ENCODE measurements around the gene SIK3.

The SIK3 gene

DNA sequence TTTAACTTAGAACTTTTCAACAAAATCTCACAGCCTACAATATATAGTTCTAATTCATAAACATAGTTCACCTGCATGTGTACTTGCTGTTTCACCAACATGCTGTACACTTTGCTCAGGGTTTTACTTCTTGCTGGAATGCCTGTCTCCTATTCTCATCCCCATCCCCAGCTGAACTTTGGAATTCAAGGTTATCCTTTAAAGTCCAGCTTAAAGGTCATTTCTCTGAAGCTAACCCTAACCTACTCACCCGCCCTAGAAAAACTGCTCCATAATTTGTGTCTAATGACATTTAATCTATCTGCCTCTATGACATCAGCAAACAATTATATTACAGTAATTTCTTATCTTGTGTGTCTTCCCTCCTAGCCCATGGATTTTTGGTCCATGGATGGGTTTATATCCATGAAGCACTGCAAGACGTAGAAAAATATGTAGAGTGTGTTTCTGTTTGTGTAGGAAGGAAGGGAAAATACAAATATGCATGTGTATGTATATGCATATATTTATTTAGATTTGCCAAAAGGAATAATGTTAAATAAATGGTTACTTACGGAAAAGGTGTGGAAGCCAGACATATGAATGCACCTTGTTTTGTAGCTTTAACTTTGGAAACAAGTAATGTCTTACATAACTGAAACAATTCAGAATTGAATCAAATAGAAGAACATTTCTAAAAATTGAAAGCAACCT lies 161.3 kb downstream of the SIK3 start:
- no peaks in the 10 kb centered on the region for H3K9me3 ChIP-seq (ENCODE audit: control insufficient read depth, insufficient read depth, low read length)
- peaks cover 3% of the 10 kb centered on the region; the same call in 1 of the 2 replicates for H3K36me3 ChIP-seq (ENCODE audit: control insufficient read depth, insufficient read depth, low read length)
- H3K9ac ChIP-seq (ENCODE audit: low read depth, low read length) = no peak overlapping the region
- H3K27me3 ChIP-seq (ENCODE audit: control insufficient read depth, insufficient read depth, low read length) = no peaks in the 10 kb centered on the region
- H3K4me3 ChIP-seq (ENCODE audit: low read depth, low read length) = no peak overlapping the region
- no peak overlapping the region for H3K27ac ChIP-seq (ENCODE audit: low read depth, low read length)
- H3K4me1 ChIP-seq (ENCODE audit: control insufficient read depth, insufficient read depth, low read length) = 0 out of 2 replicates have a peak, but pooled peaks cover under 1% of the 10 kb centered on the region

- no peak overlapping the region for H3K9ac ChIP-seq (ENCODE audit: low read depth, low read length)
- H3K4me1 ChIP-seq (ENCODE audit: control insufficient read depth, insufficient read depth, low read length) = peaks cover 11% of the 10 kb centered on the region
- H3K36me3 ChIP-seq (ENCODE audit: control insufficient read depth, insufficient read depth, low read length) = peaks cover 3% of the 10 kb centered on the region; the same call in 1 of the 2 replicates
- no peak overlapping the region for H3K4me3 ChIP-seq (ENCODE audit: low read depth, low read length)
- H3K27ac ChIP-seq (ENCODE audit: low read depth, low read length) = no peak overlapping the region
- H3K9me3 ChIP-seq (ENCODE audit: control insufficient read depth, insufficient read depth, low read length) = no peaks in the 10 kb centered on the region
- H3K27me3 ChIP-seq (ENCODE audit: control insufficient read depth, insufficient read depth, low read length) = no peaks in the 10 kb centered on the region
These were observed 162.7 kb downstream of the SIK3 start for GRCh38 chr11:116935514-116935913.

DNA sequence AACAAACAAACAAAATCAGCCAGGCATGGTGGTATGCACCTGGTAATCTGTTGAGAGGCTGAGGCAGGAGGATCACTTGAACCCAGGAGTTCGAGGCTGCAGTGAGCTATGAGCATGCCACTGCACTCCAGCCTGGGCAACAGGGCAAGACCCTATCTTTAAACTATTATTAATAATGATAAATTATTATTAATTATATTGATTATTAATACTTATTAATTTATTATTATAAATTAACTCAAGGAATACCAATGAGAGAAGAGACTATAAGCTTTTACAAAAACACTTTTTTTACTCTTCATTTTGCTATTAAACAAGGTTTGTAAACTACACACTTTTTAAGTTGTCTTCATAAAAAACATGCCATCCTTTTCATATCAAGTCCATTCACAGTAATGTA lies 163.1 kb downstream of the SIK3 start:
- no peaks in the 10 kb centered on the region for H3K9me3 ChIP-seq (ENCODE audit: control insufficient read depth, insufficient read depth, low read length)
- no peak overlapping the region for H3K27ac ChIP-seq (ENCODE audit: low read depth, low read length)
- H3K27me3 ChIP-seq (ENCODE audit: control insufficient read depth, insufficient read depth, low read length) = no peaks in the 10 kb centered on the region
- H3K9ac ChIP-seq (ENCODE audit: low read depth, low read length) = no peak overlapping the region
- H3K4me3 ChIP-seq (ENCODE audit: low read depth, low read length) = no peak overlapping the region
- H3K36me3 ChIP-seq (ENCODE audit: control insufficient read depth, insufficient read depth, low read length) = peaks cover 3% of the 10 kb centered on the region; the same call in 1 of the 2 replicates
- peaks cover 15% of the 10 kb centered on the region for H3K4me1 ChIP-seq (ENCODE audit: control insufficient read depth, insufficient read depth, low read length)

DNA sequence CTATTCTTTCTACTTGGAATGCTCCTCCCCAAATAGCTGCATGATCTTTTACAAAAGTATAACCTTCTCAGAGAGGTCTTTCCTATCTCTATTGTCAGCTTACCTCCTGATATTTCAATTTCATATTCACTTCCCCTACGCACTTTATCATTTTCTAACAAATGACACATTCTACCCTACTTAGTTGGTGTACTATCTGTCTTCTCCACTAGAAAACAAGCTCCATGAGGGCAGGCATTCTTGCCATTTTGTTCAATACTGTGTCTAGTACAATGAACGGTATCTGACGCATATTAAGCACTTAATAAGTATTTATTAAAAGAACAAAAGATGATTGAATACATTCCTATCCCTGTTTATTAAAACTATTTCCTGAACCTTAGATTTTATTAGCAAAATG lies 164.3 kb downstream of the SIK3 start:
- H3K9ac ChIP-seq (ENCODE audit: low read depth, low read length) = no peak overlapping the region
- H3K4me1 ChIP-seq (ENCODE audit: control insufficient read depth, insufficient read depth, low read length) = peaks cover 18% of the 10 kb centered on the region
- peaks cover 3% of the 10 kb centered on the region; the same call in 1 of the 2 replicates for H3K36me3 ChIP-seq (ENCODE audit: control insufficient read depth, insufficient read depth, low read length)
- no peak overlapping the region for H3K4me3 ChIP-seq (ENCODE audit: low read depth, low read length)
- H3K9me3 ChIP-seq (ENCODE audit: control insufficient read depth, insufficient read depth, low read length) = no peaks in the 10 kb centered on the region
- no peak overlapping the region for H3K27ac ChIP-seq (ENCODE audit: low read depth, low read length)
- H3K27me3 ChIP-seq (ENCODE audit: control insufficient read depth, insufficient read depth, low read length) = no peaks in the 10 kb centered on the region

DNA sequence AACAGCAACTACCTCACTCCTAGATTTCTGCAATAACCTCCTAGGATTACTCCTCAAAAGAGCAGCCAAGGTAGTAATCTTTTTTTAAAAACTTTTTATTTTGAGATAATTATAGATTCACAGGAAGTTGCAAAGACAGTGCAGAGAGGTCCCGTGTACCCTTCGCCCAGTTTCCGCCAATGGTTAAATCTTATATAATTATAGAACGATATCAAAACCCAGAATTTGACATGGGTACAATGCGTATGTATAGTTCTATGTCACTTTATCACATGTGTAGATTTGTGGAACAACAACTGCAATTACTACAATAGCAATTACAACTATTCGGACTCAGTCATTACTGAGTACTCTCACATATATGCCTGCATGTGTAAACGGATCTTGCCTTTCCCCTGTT lies 166.0 kb downstream of the SIK3 start:
- no peak overlapping the region for H3K9ac ChIP-seq (ENCODE audit: low read depth, low read length)
- H3K27ac ChIP-seq (ENCODE audit: low read depth, low read length) = no peak overlapping the region
- H3K36me3 ChIP-seq (ENCODE audit: control insufficient read depth, insufficient read depth, low read length) = peaks cover 4% of the 10 kb centered on the region
- no peaks in the 10 kb centered on the region for H3K27me3 ChIP-seq (ENCODE audit: control insufficient read depth, insufficient read depth, low read length)
- peaks cover 18% of the 10 kb centered on the region for H3K4me1 ChIP-seq (ENCODE audit: control insufficient read depth, insufficient read depth, low read length)
- no peak overlapping the region for H3K4me3 ChIP-seq (ENCODE audit: low read depth, low read length)
- H3K9me3 ChIP-seq (ENCODE audit: control insufficient read depth, insufficient read depth, low read length) = no peaks in the 10 kb centered on the region

- Histone ChIP-seq H3K9ac (ENCODE audit: low read depth, low read length) (no peak overlapping the region), H3K4me1 (ENCODE audit: control insufficient read depth, insufficient read depth, low read length) (peaks cover 18% of the 10 kb centered on the region), H3K27me3 (ENCODE audit: control insufficient read depth, insufficient read depth, low read length) (no peaks in the 10 kb centered on the region), H3K27ac (ENCODE audit: low read depth, low read length) (peak overlapping the region; percentile 3), H3K9me3 (ENCODE audit: control insufficient read depth, insufficient read depth, low read length) (no peaks in the 10 kb centered on the region), H3K36me3 (ENCODE audit: control insufficient read depth, insufficient read depth, low read length) (peaks cover 5% of the 10 kb centered on the region), H3K4me3 (ENCODE audit: low read depth, low read length) (no peak overlapping the region)
These were observed 166.8 kb downstream of the SIK3 start for GRCh38 chr11:116931206-116931953.

- Histone ChIP-seq H3K4me3 (ENCODE audit: low read depth, low read length) (no peak overlapping the region), H3K36me3 (ENCODE audit: control insufficient read depth, insufficient read depth, low read length) (peaks cover 13% of the 10 kb centered on the region), H3K9ac (ENCODE audit: low read depth, low read length) (no peak overlapping the region), H3K4me1 (ENCODE audit: control insufficient read depth, insufficient read depth, low read length) (peaks cover 18% of the 10 kb centered on the region), H3K27ac (ENCODE audit: low read depth, low read length) (peak overlapping the region; percentile 37), H3K9me3 (ENCODE audit: control insufficient read depth, insufficient read depth, low read length) (no peaks in the 10 kb centered on the region), H3K27me3 (ENCODE audit: control insufficient read depth, insufficient read depth, low read length) (no peaks in the 10 kb centered on the region)
These were observed 167.6 kb downstream of the SIK3 start for GRCh38 chr11:116930586-116930985.

DNA sequence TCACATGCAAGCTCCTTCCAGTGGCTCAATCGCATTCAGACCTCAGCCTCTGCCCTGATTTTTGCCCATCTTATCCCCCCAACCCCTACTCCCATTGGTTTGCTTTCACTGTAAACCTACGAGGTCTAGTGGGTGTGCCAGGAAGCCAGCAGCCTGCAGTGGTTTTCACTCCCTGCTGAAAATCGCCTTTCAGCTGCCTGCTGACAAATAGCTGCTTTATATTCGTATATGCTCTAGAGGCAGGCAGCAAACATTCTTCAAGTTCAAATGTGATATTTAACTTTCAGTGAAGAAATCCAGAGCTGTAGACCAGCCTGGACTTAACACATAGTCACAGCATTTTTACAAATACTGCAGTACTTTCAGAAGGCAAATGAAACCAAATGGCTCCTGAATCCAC lies 168.1 kb downstream of the SIK3 start:
- Histone ChIP-seq H3K9me3 (ENCODE audit: control insufficient read depth, insufficient read depth, low read length) (no peaks in the 10 kb centered on the region), H3K4me1 (ENCODE audit: control insufficient read depth, insufficient read depth, low read length) (peaks cover 18% of the 10 kb centered on the region), H3K9ac (ENCODE audit: low read depth, low read length) (no peak overlapping the region), H3K27me3 (ENCODE audit: control insufficient read depth, insufficient read depth, low read length) (no peaks in the 10 kb centered on the region), H3K36me3 (ENCODE audit: control insufficient read depth, insufficient read depth, low read length) (peaks cover 13% of the 10 kb centered on the region), H3K4me3 (ENCODE audit: low read depth, low read length) (no peak overlapping the region), H3K27ac (ENCODE audit: low read depth, low read length) (peak overlapping the region; percentile 37)

- Histone ChIP-seq H3K27me3 (ENCODE audit: control insufficient read depth, insufficient read depth, low read length) (no peaks in the 10 kb centered on the region), H3K36me3 (ENCODE audit: control insufficient read depth, insufficient read depth, low read length) (peaks cover 13% of the 10 kb centered on the region), H3K9ac (ENCODE audit: low read depth, low read length) (no peak overlapping the region), H3K9me3 (ENCODE audit: control insufficient read depth, insufficient read depth, low read length) (no peaks in the 10 kb centered on the region), H3K4me3 (ENCODE audit: low read depth, low read length) (no peak overlapping the region), H3K4me1 (ENCODE audit: control insufficient read depth, insufficient read depth, low read length) (peaks cover 18% of the 10 kb centered on the region), H3K27ac (ENCODE audit: low read depth, low read length) (no peak overlapping the region)
These were observed 168.7 kb downstream of the SIK3 start for GRCh38 chr11:116929414-116930090.

- H3K27ac ChIP-seq (ENCODE audit: low read depth, low read length) = no peak overlapping the region
- H3K4me1 ChIP-seq (ENCODE audit: control insufficient read depth, insufficient read depth, low read length) = peaks cover 18% of the 10 kb centered on the region
These were observed 169.4 kb downstream of the SIK3 start for GRCh38 chr11:116928845-116929244.

More at GRCh38 chr11:116928845-116929244, 169.4 kb downstream of the SIK3 start:
- no peak overlapping the region for H3K9ac ChIP-seq (ENCODE audit: low read depth, low read length)
- H3K4me3 ChIP-seq (ENCODE audit: low read depth, low read length) = no peak overlapping the region
- no peaks in the 10 kb centered on the region for H3K27me3 ChIP-seq (ENCODE audit: control insufficient read depth, insufficient read depth, low read length)
- H3K36me3 ChIP-seq (ENCODE audit: control insufficient read depth, insufficient read depth, low read length) = peaks cover 13% of the 10 kb centered on the region
- H3K9me3 ChIP-seq (ENCODE audit: control insufficient read depth, insufficient read depth, low read length) = no peaks in the 10 kb centered on the region
